HG03196 (cell line): ENCODE measurements around the gene ADAMTS2.

Source experiments
- ATAC-seq: cut with Tn5 transposase; IDR thresholded peaks from one replicate; pipeline ENCODE4 v1.9.1; 2021; ENCODE audit not compliant: unreplicated experiment

Gene ADAMTS2

GRCh38 chr5:179237770-179238627 lies 107.3 kb downstream of the ADAMTS2 start:
- ATAC-seq, result no peak

GRCh38 chr5:179235416-179236400 lies 109.6 kb downstream of the ADAMTS2 start:
- no peak for ATAC-seq

GRCh38 chr5:179234563-179235135 lies 110.6 kb downstream of the ADAMTS2 start:
- no peak for ATAC-seq

- no peak for ATAC-seq
Measured at GRCh38 chr5:179233909-179234562, 111.2 kb downstream of the ADAMTS2 start.

- no peak for ATAC-seq
Measured at GRCh38 chr5:179232091-179232735, 113.0 kb downstream of the ADAMTS2 start.

- ATAC-seq, result no peak
Measured at GRCh38 chr5:179231309-179231708, 114.0 kb downstream of the ADAMTS2 start.

GRCh38 chr5:179230061-179230461 lies 115.2 kb downstream of the ADAMTS2 start:
- ATAC-seq, result no peak

- no peak for ATAC-seq
Measured at GRCh38 chr5:179229331-179229831, 115.9 kb downstream of the ADAMTS2 start.

GRCh38 chr5:179228341-179229121 lies 116.7 kb downstream of the ADAMTS2 start:
- ATAC-seq, result no peak

GRCh38 chr5:179227580-179228311 lies 117.5 kb downstream of the ADAMTS2 start:
- ATAC-seq, result no peak

GRCh38 chr5:179227229-179227579 lies 118.1 kb downstream of the ADAMTS2 start:
- ATAC-seq, result no peak

- no peak for ATAC-seq
Measured at GRCh38 chr5:179226696-179227095, 118.6 kb downstream of the ADAMTS2 start.

- no peak for ATAC-seq
Measured at GRCh38 chr5:179225387-179225786, 119.9 kb downstream of the ADAMTS2 start.

- ATAC-seq, result no peak
Measured at GRCh38 chr5:179224741-179225140, 120.5 kb downstream of the ADAMTS2 start.

GRCh38 chr5:179223961-179224360 lies 121.3 kb downstream of the ADAMTS2 start:
- ATAC-seq, result no peak

GRCh38 chr5:179223528-179223927 lies 121.7 kb downstream of the ADAMTS2 start:
- ATAC-seq, result no peak

GRCh38 chr5:179222246-179223017 lies 122.8 kb downstream of the ADAMTS2 start:
- no peak for ATAC-seq

GRCh38 chr5:179221877-179222220 lies 123.4 kb downstream of the ADAMTS2 start:
- no peak for ATAC-seq
